Measurements from ENCODE around the gene PNPLA3.
"Not testable (repeated sequence)": the region's sequence is repeated elsewhere in the genome, so short reads cannot be mapped to it uniquely, and the experiment has no call there.

DNA sequence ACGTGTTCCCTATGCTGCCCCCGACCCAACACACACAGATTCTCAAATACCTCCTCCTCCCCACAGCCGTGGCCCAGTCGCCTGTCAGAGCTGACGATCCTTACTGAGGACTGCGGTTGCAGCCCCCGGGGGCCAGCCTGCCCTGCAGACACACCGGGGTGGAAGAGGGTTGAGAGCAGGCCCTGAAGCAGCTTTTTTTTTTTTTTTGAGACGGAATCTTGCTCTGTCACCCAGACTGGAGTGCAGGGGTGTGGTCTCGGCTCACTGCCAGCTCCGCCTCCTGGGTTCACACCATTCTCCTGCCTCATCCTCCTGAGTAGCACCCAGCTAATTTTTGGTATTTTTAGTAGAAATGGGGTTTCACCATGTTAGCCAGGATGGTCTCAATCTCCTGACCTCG is 20.6 kb upstream of the PNPLA3 start:
- TF ChIP-seq, protein P1, sequence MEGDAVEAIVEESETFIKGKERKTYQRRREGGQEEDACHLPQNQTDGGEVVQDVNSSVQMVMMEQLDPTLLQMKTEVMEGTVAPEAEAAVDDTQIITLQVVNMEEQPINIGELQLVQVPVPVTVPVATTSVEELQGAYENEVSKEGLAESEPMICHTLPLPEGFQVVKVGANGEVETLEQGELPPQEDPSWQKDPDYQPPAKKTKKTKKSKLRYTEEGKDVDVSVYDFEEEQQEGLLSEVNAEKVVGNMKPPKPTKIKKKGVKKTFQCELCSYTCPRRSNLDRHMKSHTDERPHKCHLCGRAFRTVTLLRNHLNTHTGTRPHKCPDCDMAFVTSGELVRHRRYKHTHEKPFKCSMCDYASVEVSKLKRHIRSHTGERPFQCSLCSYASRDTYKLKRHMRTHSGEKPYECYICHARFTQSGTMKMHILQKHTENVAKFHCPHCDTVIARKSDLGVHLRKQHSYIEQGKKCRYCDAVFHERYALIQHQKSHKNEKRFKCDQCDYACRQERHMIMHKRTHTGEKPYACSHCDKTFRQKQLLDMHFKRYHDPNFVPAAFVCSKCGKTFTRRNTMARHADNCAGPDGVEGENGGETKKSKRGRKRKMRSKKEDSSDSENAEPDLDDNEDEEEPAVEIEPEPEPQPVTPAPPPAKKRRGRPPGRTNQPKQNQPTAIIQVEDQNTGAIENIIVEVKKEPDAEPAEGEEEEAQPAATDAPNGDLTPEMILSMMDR (IDR thresholded peaks at IDR 0.05): not testable (repeated sequence)
- TF ChIP-seq POLR2AphosphoS5, POLR2A (IDR thresholded peaks at IDR 0.05): not testable (repeated sequence)
